Endothelial cell of umbilical vein (primary cell): ENCODE data around the gene CTDSPL. TPM values are rescaled to one million over a fixed set of nuclear protein-coding genes. Genes with fewer than 3 reads are reported as not detected.

Experiments used
- BruUV-seq: library from RNA; stranded (reverse); fragments of 400-500 nt; replicated peaks from 2 replicates; lab custom pipeline; 2021; lab: Mats Ljungman, UMichigan
- CTCF ChIA-PET: fragments of 300-600, 350-600 bp; sonication (Branson Sonifier 250); formaldehyde crosslinking; loops from one replicate; lab custom pipeline; 2021; ENCODE audit warnings: antibody characterized with exemption, inconsistent platforms; lab: Charles Lee
- POLR2A ChIA-PET: fragments of 300-600, 350-600 bp; sonication (Branson Sonifier 250); formaldehyde crosslinking; loops from one replicate; lab custom pipeline; 2021; ENCODE audit warnings: antibody characterized with exemption, inconsistent platforms; lab: Charles Lee
- DNase-seq: peaks from one replicate; pipeline ENCODE4 v3.0.0-alpha.2; 2011; ENCODE audit warnings: low read depth, low spot score
- FAIRE-seq: peaks from 2 replicates; lab custom pipeline; 2011; peaks lifted over from hg19 to GRCh38; lab: Jason Lieb, UNC
- H2AFZ ChIP-seq: 2 replicates; pipeline ENCODE4 v1.6.0; 2012; ENCODE audit warnings: low read depth, low read length, control low read depth, inconsistent platforms
- H3K27ac ChIP-seq: 2 replicates; pipeline ENCODE4 v1.5.1; 2011; ENCODE audit warnings: low read depth, mild to moderate bottlenecking, control low read depth, low read length, moderate library complexity; ENCODE audit not compliant: insufficient read depth
- H3K27me3 ChIP-seq, 2 experiments: 2 replicates each; pipeline versions ENCODE4 v1.6.0 to v1.6.1; 2011; ENCODE audit warnings: low read length in 2 of 2, mixed read lengths in 1 of 2; ENCODE audit not compliant: control insufficient read depth in 2 of 2, insufficient read depth in 2 of 2
- H3K36me3 ChIP-seq, 2 experiments: 2 replicates in 1 of 2; 3 replicates in 1 of 2; pipeline ENCODE4 v1.5.1; 2011; ENCODE audit warnings: low read length in 2 of 2, mild to moderate bottlenecking in 1 of 2, moderate library complexity in 1 of 2; ENCODE audit not compliant: control insufficient read depth in 2 of 2, insufficient read depth in 2 of 2; ENCODE audit errors: extremely low read depth in 1 of 2
- H3K4me1 ChIP-seq: 3 replicates; pipeline ENCODE4 v1.5.1; 2011; ENCODE audit warnings: mild to moderate bottlenecking, low read length; ENCODE audit not compliant: control insufficient read depth, insufficient read depth; ENCODE audit errors: extremely low read depth
- H3K4me2 ChIP-seq: 2 replicates; pipeline ENCODE4 v1.6.1; 2011; ENCODE audit warnings: low read length, control low read depth, mixed read lengths; ENCODE audit not compliant: insufficient read depth
- H3K4me3 ChIP-seq, 3 experiments: fragments of 200-600 bp in 1 of 3; sonication (generic), shearing (Covaris generic) in 1 of 3; replicated peaks in 1 of 3; 2 replicates each; pipeline ENCODE4 v1.5.1; 2011 to 2016; ENCODE audit warnings: control low read depth in 3 of 3, low read length in 3 of 3, mild to moderate bottlenecking in 2 of 3, inconsistent platforms in 1 of 3, low read depth in 1 of 3, moderate library complexity in 1 of 3; ENCODE audit not compliant: insufficient read depth in 1 of 3
- H3K79me2 ChIP-seq: 2 replicates; pipeline ENCODE4 v1.6.0; 2012; ENCODE audit warnings: low read length, inconsistent platforms; ENCODE audit not compliant: control insufficient read depth, insufficient read depth
- H3K9ac ChIP-seq: replicated peaks from 2 replicates; pipeline ENCODE3; 2011; ENCODE audit warnings: low read length, control low read depth; ENCODE audit not compliant: insufficient read depth; ENCODE audit errors: extremely low read depth
- H3K9me1 ChIP-seq: replicated peaks from 3 replicates; pipeline ENCODE4 v1.6.0; 2011; ENCODE audit warnings: mild to moderate bottlenecking, low read length; ENCODE audit not compliant: control insufficient read depth, insufficient read depth; ENCODE audit errors: extremely low read depth
- H3K9me3 ChIP-seq: replicated peaks from 2 replicates; pipeline ENCODE4 v1.5.1; 2012; ENCODE audit warnings: low read length, inconsistent platforms; ENCODE audit not compliant: control insufficient read depth, insufficient read depth
- H4K20me1 ChIP-seq: replicated peaks from 2 replicates; pipeline ENCODE3; 2011; ENCODE audit warnings: mild to moderate bottlenecking, low read length; ENCODE audit not compliant: control insufficient read depth, insufficient read depth; ENCODE audit errors: extremely low read depth
- EZH2 ChIP-seq: IDR thresholded peaks from 2 replicates; pipeline ENCODE4 v1.6.1; 2012; ENCODE audit warnings: borderline replicate concordance, low read depth, mild to moderate bottlenecking, moderate library complexity, low read length, inconsistent platforms; ENCODE audit not compliant: severe bottlenecking
- FOS ChIP-seq: IDR thresholded peaks from 2 replicates; pipeline ENCODE4 v1.6.1; 2011; ENCODE audit warnings: mild to moderate bottlenecking, low read length, moderate library complexity, borderline replicate concordance; ENCODE audit not compliant: insufficient read depth
- GATA2 ChIP-seq: IDR thresholded peaks from 2 replicates; pipeline ENCODE4 v1.7.0; 2011; ENCODE audit warnings: low read depth, mild to moderate bottlenecking, moderate library complexity, mixed read lengths, low read length; ENCODE audit not compliant: insufficient read length, insufficient read depth
- JUN ChIP-seq: IDR thresholded peaks from 2 replicates; pipeline ENCODE4 v1.6.1; 2011; ENCODE audit warnings: borderline replicate concordance, low read depth; ENCODE audit not compliant: insufficient read length, insufficient read depth
- MYC ChIP-seq: IDR thresholded peaks from one replicate; pipeline ENCODE4 v1.6.1; 2011; ENCODE audit warnings: mild to moderate bottlenecking, low read depth, low read length
- POLR2A ChIP-seq: IDR thresholded peaks from 2 replicates; pipeline ENCODE4 v1.6.1; 2012; ENCODE audit warnings: low read depth, mild to moderate bottlenecking, control low read depth, low read length
- POLR2AphosphoS5 ChIP-seq: IDR thresholded peaks from 2 replicates; pipeline ENCODE4 v1.6.1; 2012; ENCODE audit warnings: low read depth, mild to moderate bottlenecking, control low read depth, low read length, moderate library complexity; ENCODE audit not compliant: insufficient read depth
- dilution Hi-C: fragments of 300-500 bp; cut with MboI; formaldehyde crosslinking; loops from one replicate; pipeline ENCODE4 v1.15.0; 2019; ENCODE audit warnings: low sequenced_read_pairs; ENCODE audit not compliant: extremely low pct_ligation_motif_present
- intact Hi-C: fragments of 100-400 bp; cut with micrococcal nuclease; formaldehyde crosslinking; loops from one replicate; pipeline ENCODE4 v1.10.0; 2022
- polyA plus RNA-seq, 4 experiments: library from polyadenylated mRNA; depleted of rRNA in 3 of 4; stranded (reverse) in 3 of 4; unstranded in 1 of 4; fragments of >200 nt; gene quantifications; 2 replicates each; pipeline versions ENCODE4 v1.2.1 to v1.2.3, GENCODE V29; 2011 to 2012; ENCODE audit warnings: missing spikeins in 1 of 4
- total RNA-seq: library from RNA; stranded (reverse); gene quantifications from 2 replicates; pipeline ENCODE4 v1.2.3, GENCODE V29; 2021
- TF ChIP-seq, protein P1 (sequence below), 2 donors: IDR thresholded peaks; 1 replicate in 1 of 2; 2 replicates in 1 of 2; pipeline ENCODE4 v1.5.1; 2011; ENCODE audit warnings: low read length in 2 of 2, mild to moderate bottlenecking in 2 of 2, moderate library complexity in 2 of 2, control low read depth in 1 of 2, inconsistent platforms in 1 of 2, low read depth in 1 of 2; ENCODE audit not compliant: insufficient read depth in 1 of 2; ENCODE audit errors: extremely low read depth in 1 of 2
- TF ChIP-seq, protein P2 (sequence below): IDR thresholded peaks from 2 replicates; pipeline ENCODE4 v1.6.1; 2011; ENCODE audit not compliant: insufficient read depth, insufficient read length

The CTDSPL gene
- total and polyA plus RNA-seq, 2 donors (not counting 3 experiments of a cell fraction or from before 2014, with no cell fraction given), result 30.1 to 43.2 TPM

DNA sequence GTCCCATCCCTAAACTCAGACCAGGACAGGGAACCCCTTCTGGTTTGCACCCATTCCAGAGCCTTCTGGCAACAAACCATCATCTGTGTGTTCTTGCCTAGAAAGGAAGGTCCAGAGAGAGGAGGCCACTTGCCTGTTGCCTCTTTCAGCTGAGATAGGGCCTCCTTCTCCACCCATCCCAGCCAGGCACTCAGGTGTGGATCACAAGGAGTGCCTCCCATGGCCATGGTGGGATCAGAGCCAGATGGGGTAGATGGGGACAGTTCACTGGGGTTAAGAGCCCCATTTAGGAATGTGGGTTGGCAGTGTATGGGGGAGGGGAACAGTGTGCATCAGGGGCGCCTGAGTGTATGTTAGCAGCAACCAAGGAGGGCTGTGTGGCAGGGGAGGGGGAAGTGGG lies 8.9 kb upstream of the CTDSPL start:
- no peaks in the 10 kb centered on the region for H3K9me3 ChIP-seq
- POLR2A ChIA-PET, result no interaction called here
- no peak overlapping the region for H3K9ac ChIP-seq
- no peak overlapping the region for H2AFZ ChIP-seq
- BruUV-seq, result no TSS peak
- no peaks in the 10 kb centered on the region for H3K27me3 ChIP-seq
- no peaks in the 10 kb centered on the region for H3K79me2 ChIP-seq
- CTCF ChIA-PET, result interaction anchor here (1.9 to 3.9 kb wide), 2 partner anchors 127 to 150 kb away, joined by 4 to 34 read pairs; no protein-coding TSS in a partner anchor
- no peak for DNase-seq
- TF ChIP-seq POLR2A (no peak), POLR2AphosphoS5 (no peak), JUN (no peak), MYC (no peak), GATA2 (no peak), FOS (no peak), EZH2 (no peak)
- TF ChIP-seq, protein P1, sequence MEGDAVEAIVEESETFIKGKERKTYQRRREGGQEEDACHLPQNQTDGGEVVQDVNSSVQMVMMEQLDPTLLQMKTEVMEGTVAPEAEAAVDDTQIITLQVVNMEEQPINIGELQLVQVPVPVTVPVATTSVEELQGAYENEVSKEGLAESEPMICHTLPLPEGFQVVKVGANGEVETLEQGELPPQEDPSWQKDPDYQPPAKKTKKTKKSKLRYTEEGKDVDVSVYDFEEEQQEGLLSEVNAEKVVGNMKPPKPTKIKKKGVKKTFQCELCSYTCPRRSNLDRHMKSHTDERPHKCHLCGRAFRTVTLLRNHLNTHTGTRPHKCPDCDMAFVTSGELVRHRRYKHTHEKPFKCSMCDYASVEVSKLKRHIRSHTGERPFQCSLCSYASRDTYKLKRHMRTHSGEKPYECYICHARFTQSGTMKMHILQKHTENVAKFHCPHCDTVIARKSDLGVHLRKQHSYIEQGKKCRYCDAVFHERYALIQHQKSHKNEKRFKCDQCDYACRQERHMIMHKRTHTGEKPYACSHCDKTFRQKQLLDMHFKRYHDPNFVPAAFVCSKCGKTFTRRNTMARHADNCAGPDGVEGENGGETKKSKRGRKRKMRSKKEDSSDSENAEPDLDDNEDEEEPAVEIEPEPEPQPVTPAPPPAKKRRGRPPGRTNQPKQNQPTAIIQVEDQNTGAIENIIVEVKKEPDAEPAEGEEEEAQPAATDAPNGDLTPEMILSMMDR (IDR thresholded peaks at IDR 0.05; ENCODE audit: extremely low read depth in 1 of 2, insufficient read depth in 1 of 2, low read depth in 1 of 2, low read length in 2 of 2), result no peak
- TF ChIP-seq, protein P2, sequence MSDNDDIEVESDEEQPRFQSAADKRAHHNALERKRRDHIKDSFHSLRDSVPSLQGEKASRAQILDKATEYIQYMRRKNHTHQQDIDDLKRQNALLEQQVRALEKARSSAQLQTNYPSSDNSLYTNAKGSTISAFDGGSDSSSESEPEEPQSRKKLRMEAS, result no peak
- H4K20me1 ChIP-seq, result no peaks in the 10 kb centered on the region
- H3K4me2 ChIP-seq, result no peak overlapping the region
- dilution Hi-C loops (no loop called here), intact Hi-C loops (loop anchor here (10.0 kb wide), 1 partner anchor 282 kb away; the partner anchor contains the start of genes ACAA1 and MYD88)
- no peaks in the 10 kb centered on the region for H3K36me3 ChIP-seq
- H3K9me1 ChIP-seq, result no peaks in the 10 kb centered on the region
- no peak overlapping the region for H3K27ac ChIP-seq
- H3K4me1 ChIP-seq, result peaks cover 4% of the 10 kb centered on the region
- FAIRE-seq, result no peak
- H3K4me3 ChIP-seq, result no peak overlapping the region
